ENCODE measurements around the gene EMC7. TPM values are rescaled to one million over a fixed set of nuclear protein-coding genes. Genes with fewer than 3 reads are reported as not detected.

EMC7 gene
- total RNA-seq, 2 experiments from 2014 or later: 66.2 to 76.5 TPM

DNA sequence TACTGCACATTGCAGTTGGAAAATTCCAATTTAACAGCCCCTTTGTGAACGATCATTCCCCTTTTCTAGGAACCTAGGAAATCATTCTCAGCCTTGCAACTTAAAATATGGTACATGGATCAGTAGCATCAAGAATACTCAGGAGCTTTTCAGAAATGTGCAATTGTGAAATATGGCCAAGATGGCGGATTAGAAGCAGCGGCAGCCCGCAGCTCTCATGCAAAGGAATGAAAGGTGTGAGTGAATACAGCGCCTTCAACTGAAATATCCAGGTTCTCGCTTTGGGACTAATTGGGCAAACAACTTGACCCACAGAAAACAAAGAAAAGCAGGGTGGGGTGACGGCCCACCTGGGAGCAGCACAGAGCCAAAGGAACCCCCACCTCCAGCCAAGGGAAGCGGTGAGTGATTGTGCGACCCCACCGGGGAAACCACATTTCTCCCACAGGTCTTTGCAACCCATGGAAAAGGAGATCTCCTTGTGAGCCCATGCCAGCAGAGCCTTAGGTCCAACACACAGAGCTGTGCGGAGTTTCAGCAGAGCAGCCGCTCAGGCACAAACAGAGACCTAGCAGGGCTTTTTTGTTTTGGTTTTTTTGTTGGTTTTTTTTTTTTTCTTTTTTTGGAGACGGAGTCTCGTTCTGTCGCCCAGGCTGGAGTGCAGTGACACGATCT, 55.1 kb downstream of the EMC7 start:
- H3K4me1 Mint-ChIP-seq: peaks cover 7% of the 10 kb centered on the region
- peaks cover 19% of the 10 kb centered on the region for H3K36me3 Mint-ChIP-seq
- DNase-seq (no peak), ATAC-seq (no peak)
- H3K27me3 Mint-ChIP-seq: peaks cover 12% of the 10 kb centered on the region
- H3K9me3 Mint-ChIP-seq (ENCODE audit: low read depth): peaks cover 17% of the 10 kb centered on the region
- H3K4me3 Mint-ChIP-seq: no peak overlapping the region
- no peak overlapping the region for H3K27ac Mint-ChIP-seq
- CTCF ChIA-PET: no interaction called here

DNA sequence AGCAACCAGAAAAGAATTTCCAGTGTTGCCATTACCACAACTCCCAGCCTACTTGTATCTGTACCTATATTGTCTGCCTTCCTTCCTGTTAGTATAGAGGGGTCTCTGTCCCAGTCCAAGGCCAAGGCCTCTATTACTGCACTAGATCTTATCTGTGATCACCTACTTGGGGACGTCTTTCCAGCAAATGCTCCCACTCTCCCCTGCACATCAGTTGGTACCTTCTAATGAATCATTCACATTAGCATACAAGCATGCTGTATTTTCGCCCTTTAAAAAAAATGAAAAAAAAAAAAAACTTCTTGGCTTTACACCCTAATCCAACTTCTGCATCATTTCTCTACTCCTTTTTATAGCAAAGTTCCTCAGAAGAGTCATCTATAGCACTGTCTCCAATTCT, 57.8 kb downstream of the EMC7 start:
- no peak overlapping the region for H3K4me3 Mint-ChIP-seq
- CTCF ChIA-PET: no interaction called here
- no peak for DNase-seq

DNA sequence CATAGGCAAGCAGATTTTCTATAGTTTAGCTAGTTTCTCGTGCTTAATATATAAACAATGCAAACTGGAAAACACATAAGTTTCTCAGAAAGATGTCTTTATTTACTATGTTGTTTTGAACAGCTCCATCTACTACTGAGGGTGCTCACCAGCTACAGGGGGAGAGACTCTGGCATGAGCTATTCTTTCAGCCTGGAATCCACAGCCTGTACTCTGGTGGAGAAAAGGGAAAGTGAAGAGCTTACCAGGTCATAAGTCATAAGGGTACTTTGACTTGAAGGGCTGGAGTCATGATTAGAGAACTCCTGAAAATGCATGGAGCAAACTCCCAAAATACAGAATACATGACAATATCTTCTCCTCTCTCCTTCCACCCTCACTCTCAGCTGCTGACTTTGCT, 58.3 kb downstream of the EMC7 start:
- Mint-ChIP-seq H3K27me3 (peaks cover 4% of the 10 kb centered on the region), H3K27ac (no peak overlapping the region), H3K4me1 (peaks cover 19% of the 10 kb centered on the region), H3K9me3 (ENCODE audit: low read depth) (no peaks in the 10 kb centered on the region), H3K4me3 (no peak overlapping the region), H3K36me3 (no peaks in the 10 kb centered on the region)
- DNase-seq (no peak), ATAC-seq (no peak)
- CTCF ChIA-PET: no interaction called here

More for the DNA sequence above, 57.8 kb downstream of the EMC7 start:
- Mint-ChIP-seq H3K27me3 (peaks cover 6% of the 10 kb centered on the region), H3K36me3 (peaks cover 1% of the 10 kb centered on the region), H3K9me3 (ENCODE audit: low read depth) (no peaks in the 10 kb centered on the region), H3K27ac (no peak overlapping the region), H3K4me1 (peaks cover 19% of the 10 kb centered on the region)
- ATAC-seq: no peak

DNA sequence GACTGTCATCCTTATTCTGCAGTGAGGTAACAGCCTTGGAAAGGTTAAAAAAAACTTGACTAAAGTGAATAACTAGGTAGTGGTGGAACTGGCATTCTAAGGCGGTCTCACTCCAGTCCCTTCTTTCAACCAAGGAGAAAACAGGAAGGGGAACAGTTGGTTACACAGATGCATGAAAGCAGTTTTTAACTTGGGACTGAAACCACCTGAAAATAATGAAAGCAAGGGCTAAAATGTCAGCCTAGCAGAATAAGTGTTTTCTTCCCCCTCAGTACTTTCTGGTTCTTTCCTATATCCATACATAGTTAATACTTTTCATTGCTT, 61.9 kb downstream of the EMC7 start:
- H3K9me3 Mint-ChIP-seq (ENCODE audit: low read depth): no peaks in the 10 kb centered on the region
- DNase-seq: no peak
- peak overlapping the region; percentile 84 for H3K4me3 Mint-ChIP-seq
- CTCF ChIA-PET: interaction anchor here (0.6 to 1.8 kb wide), 4 partner anchors 9 to 170 kb away, joined by 3 to 4 read pairs (median 4); partner anchors contain the start of gene KATNBL1
- peaks cover 30% of the 10 kb centered on the region for H3K4me1 Mint-ChIP-seq
- no peak for ATAC-seq
- peak overlapping the region; percentile 63 for H3K27ac Mint-ChIP-seq
- H3K27me3 Mint-ChIP-seq: no peaks in the 10 kb centered on the region
- H3K36me3 Mint-ChIP-seq: peaks cover 2% of the 10 kb centered on the region

DNA sequence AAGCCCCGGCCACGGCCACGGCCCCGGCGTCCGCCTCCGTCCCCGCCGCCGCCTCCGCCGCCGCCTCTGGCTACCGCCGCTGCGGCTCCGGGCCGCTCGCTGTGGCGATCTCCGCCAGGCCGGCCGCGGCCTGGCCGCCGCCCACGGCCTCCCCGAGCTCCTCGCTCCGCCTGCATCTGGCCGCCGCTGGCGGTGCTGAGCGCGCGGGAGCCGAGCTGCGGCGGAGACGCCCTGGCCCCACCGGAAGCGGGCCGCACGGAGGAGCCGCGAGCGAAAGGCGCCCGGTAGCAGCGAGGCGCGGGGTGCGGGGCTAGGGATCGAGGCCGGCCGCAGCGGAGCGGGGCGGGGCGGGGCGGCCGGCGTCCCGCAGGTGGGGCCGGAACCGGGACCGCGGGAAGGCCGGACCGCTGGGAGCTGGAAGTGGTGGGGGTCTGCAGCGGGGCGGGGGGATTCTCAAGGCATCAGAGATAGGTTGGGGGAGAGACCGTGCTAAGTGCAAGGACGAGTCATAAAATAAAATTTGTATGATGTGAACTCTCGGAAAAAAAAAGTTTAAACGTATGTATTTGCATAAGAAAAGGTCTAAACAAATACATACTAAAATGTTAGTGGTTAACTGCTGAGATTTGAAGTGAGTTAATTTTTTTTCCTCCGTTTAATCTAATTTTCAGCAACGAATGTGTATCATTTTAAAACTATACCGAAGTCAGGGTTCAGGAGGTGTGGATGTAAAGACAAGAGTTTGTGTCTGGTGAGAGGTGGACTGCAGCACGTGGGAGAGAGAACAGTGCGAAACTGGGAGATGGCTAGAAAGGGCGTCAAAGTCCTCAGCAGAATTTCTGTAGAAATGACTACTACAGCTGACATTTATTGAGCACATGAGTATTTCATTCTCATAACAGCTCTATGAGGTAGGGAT, 62.5 kb downstream of the EMC7 start, which contains the start of gene AVEN:
Gene AVEN (minus strand): TSS at position 334 of the 919 bp plus-strand sequence. CDS start 158 bp downstream, at position 176.
- H3K9me3 Mint-ChIP-seq (ENCODE audit: low read depth): no peaks in the 10 kb centered on the region
- CTCF ChIA-PET: interaction anchor here (0.6 to 1.8 kb wide), 6 partner anchors 20 to 1472 kb away, joined by 3 to 4 read pairs (median 3); partner anchors contain the start of genes EMC4 and KATNBL1
- peak within 1 kb of the TSS; percentile 84 for H3K4me3 Mint-ChIP-seq
- peak; percentile 79 for ATAC-seq
- peaks cover 2% of the 10 kb centered on the region for H3K36me3 Mint-ChIP-seq
- H3K27me3 Mint-ChIP-seq: no peaks in the 10 kb centered on the region
- H3K27ac Mint-ChIP-seq: peak within 1 kb of the TSS; percentile 88
- H3K4me1 Mint-ChIP-seq: peaks cover 30% of the 10 kb centered on the region
- peak; percentile 66 for DNase-seq

DNA sequence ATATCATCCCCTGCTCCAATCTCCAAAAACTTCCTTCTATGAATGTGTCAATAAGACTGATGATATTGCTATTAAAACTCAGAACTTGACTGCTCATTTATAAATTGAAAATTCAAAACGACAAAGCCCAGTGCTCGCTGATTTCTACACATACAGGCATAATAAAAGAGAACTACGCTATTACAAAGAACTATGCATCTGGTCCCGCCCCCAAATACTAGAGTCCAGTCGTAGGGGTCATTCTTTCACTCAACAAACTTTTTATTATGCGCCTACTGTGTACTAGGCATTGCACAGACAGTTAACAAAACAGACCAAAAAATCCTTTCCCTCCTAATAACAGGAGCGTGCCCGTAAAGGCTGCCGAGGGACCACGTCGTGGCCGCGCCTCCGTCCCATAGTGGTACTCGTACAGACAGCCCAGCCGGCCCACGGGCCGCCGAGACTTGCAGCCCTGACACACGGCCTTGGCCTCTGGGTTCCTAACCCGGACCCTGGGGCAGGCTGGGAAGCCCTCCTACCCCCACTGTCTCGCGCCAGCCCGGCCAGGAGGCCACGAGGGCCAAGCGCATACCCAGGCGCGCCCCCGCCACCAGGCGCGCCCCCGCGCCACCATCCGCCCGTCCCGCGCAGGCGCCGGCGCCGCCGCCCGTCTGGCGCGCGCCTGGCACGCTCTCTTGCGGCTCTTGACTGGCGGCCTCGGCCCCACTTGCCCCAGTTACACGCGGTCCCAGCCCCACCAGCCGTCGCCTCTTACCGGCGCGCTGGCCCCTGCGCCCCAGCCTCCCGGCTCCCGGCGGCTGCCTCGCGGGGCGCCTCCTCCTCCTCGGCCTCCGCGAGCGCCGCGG, 63.4 kb downstream of the EMC7 start:
- DNase-seq: peak; percentile 77
- peak; percentile 82 for ATAC-seq
- CTCF ChIA-PET: interaction anchor here (0.6 to 1.0 kb wide), 4 partner anchors 24 to 1473 kb away, joined by 3 read pairs; no protein-coding TSS in a partner anchor
- H3K36me3 Mint-ChIP-seq: peaks cover 2% of the 10 kb centered on the region
- no peaks in the 10 kb centered on the region for H3K9me3 Mint-ChIP-seq (ENCODE audit: low read depth)
- no peaks in the 10 kb centered on the region for H3K27me3 Mint-ChIP-seq
- H3K4me3 Mint-ChIP-seq: peak overlapping the region; percentile 84
- peaks cover 25% of the 10 kb centered on the region for H3K4me1 Mint-ChIP-seq
- peak overlapping the region; percentile 88 for H3K27ac Mint-ChIP-seq

Other genes starting within 250 kb of the EMC7 start
- gene CHRM5, start 133.4 kb downstream of the EMC7 start, total RNA-seq: not detected
- gene AVEN, start 62.7 kb downstream of the EMC7 start, total RNA-seq: 10 to 100 TPM in 1 of 2 experiments, 1 to 10 TPM in 1; 8.9 to 11.8 TPM
- gene PGBD4, start 221 bp upstream of the EMC7 start, total RNA-seq: 1 to 10 TPM; 3.8 to 5.2 TPM
- gene KATNBL1, start 108.2 kb upstream of the EMC7 start, total RNA-seq: 10 to 100 TPM; 41.5 to 56.5 TPM
- gene EMC4, start 123.2 kb upstream of the EMC7 start, total RNA-seq: 10 to 100 TPM; 89.2 to 97.2 TPM
- gene SLC12A6, start 235.9 kb upstream of the EMC7 start, total RNA-seq: 10 to 100 TPM; 28.2 to 55.2 TPM
- 100 to 1,000 TPM; 166 to 249 TPM for gene NOP10, start 241.3 kb upstream of the EMC7 start, total RNA-seq
- not detected for gene NUTM1, start 241.5 kb upstream of the EMC7 start, total RNA-seq

Data from activated CD8-positive, alpha-beta memory T cell treated with anti-CD3 and anti-CD28 coated beads, Interleukin-2, amount 10 ng/mL, durations not matched to agents 7 days and 5 days (primary cell).